KMS-11 (cell line): ENCODE results near the gene ZNF669.
"Not testable (repeated sequence)": the region's sequence is repeated elsewhere in the genome, so short reads cannot be mapped to it uniquely, and the experiment has no call there.

Experiments used
- H2AFZ ChIP-seq: fragments of 200-600 bp; sonication (generic); 2 replicates; pipeline ENCODE4 v1.6.1; 2016; ENCODE audit warnings: antibody characterized with exemption, mixed run types, low read depth
- H3K27ac ChIP-seq: fragments of 200-600 bp; sonication (generic); 2 replicates; pipeline ENCODE4 v1.6.1; 2016; ENCODE audit warnings: mild to moderate bottlenecking, mixed run types
- H3K27me3 ChIP-seq: fragments of 200-600 bp; sonication (generic); 2 replicates; pipeline ENCODE4 v1.6.1; 2017; ENCODE audit warnings: mild to moderate bottlenecking, low read depth, mixed run types, moderate library complexity; ENCODE audit not compliant: insufficient read depth
- H3K36me3 ChIP-seq: fragments of 200-600 bp; sonication (generic); 2 replicates; pipeline ENCODE4 v1.6.1; 2017; ENCODE audit warnings: mild to moderate bottlenecking, mixed run types; ENCODE audit not compliant: insufficient read depth
- H3K4me1 ChIP-seq: fragments of 200-600 bp; sonication (generic); 2 replicates; pipeline ENCODE4 v1.6.1; 2016; ENCODE audit warnings: mild to moderate bottlenecking, low read depth, mixed run types; ENCODE audit not compliant: poor library complexity, severe bottlenecking
- H3K4me2 ChIP-seq: fragments of 200-600 bp; sonication (generic); 2 replicates; pipeline ENCODE4 v1.7.0; 2016; ENCODE audit warnings: mild to moderate bottlenecking, mixed run types
- H3K4me3 ChIP-seq: fragments of 200-600 bp; sonication (generic); IDR thresholded peaks from 2 replicates; pipeline ENCODE4 v1.6.1; 2017; ENCODE audit warnings: low read depth, low read length, mixed read lengths; ENCODE audit not compliant: insufficient read depth
- H3K79me2 ChIP-seq: fragments of 200-600 bp; sonication (generic); 2 replicates; pipeline ENCODE4 v1.6.1; 2016; ENCODE audit warnings: low read depth, mixed run types; ENCODE audit not compliant: insufficient read depth
- H3K9ac ChIP-seq: fragments of 200-600 bp; sonication (generic); 2 replicates; pipeline ENCODE4 v1.6.1; 2016; ENCODE audit warnings: mild to moderate bottlenecking, mixed run types
- H4K20me1 ChIP-seq: fragments of 200-600 bp; sonication (generic); 2 replicates; pipeline ENCODE4 v1.6.1; 2016; ENCODE audit warnings: mild to moderate bottlenecking, mixed run types; ENCODE audit not compliant: insufficient read depth
- CTCF ChIP-seq: fragments of 200-600 bp; sonication (generic); conservative IDR thresholded peaks from 2 replicates; pipeline ENCODE4 v1.6.1; 2017; ENCODE audit warnings: low read depth, mild to moderate bottlenecking, antibody characterized with exemption, low read length, moderate library complexity, mixed read lengths

Gene ZNF669

DNA sequence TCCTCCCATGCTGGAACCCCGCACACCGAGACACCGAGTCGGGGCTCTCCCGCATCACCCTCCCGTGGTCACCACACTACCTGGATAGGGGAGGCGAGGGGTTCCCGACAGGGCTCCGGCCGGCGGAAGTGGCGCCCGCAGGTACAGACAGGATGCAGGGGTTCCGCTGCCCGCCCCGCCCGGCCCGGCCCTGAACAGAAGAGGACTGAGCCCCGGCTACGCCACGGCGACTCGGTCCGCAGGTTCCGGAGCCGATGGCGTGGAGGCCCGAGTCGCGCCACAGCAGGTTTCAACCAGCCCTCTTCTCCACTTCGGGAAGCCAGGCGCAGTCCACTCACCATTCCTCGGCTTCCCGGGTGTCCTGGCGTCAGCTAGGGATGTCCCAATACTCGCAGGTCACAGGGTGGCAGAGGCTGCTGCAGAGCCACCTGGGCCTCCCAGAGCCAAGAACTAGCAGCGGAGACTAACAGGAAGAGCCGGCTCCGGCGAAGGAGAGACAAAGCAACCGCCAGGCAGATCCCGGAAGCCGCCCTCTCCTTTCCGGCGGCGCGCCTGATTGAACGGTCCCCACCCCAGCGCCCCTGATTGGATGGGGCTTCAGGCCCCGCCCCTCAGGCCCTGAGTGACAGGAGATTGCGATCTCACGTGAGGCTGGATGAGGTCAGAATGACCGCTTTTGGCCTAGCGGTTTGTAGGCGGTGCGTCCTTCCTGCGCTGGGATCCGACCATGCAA, at the start of gene ZNF669:
TSS of gene ZNF669 (minus strand) at position 498 of the 733 bp plus-strand sequence. CDS start at position 341, 157 bp downstream.
- H3K27me3 ChIP-seq: no peaks in the 10 kb centered on the region
- H3K79me2 ChIP-seq: peaks cover 5% of the 10 kb centered on the region; the same call in 1 of the 2 replicates
- peak within 1 kb of the TSS; percentile 57; the same call in 1 of the 2 replicates for H3K9ac ChIP-seq
- peak within 1 kb of the TSS; percentile 77 for H3K27ac ChIP-seq
- no peaks in the 10 kb centered on the region for H4K20me1 ChIP-seq
- peaks cover 22% of the 10 kb centered on the region for H3K36me3 ChIP-seq
- H3K4me2 ChIP-seq: peak within 1 kb of the TSS; percentile 46; the same call in 1 of the 2 replicates
- TF ChIP-seq CTCF: no peak
- peak within 1 kb of the TSS; percentile 88 for H3K4me3 ChIP-seq
- no peaks in the 10 kb centered on the region for H3K4me1 ChIP-seq
- peak within 1 kb of the TSS; percentile 94 for H2AFZ ChIP-seq

GRCh38 chr1:247147781-247148180, 43.6 kb upstream of the ZNF669 start:
- Histone ChIP-seq H3K4me2 (no peak overlapping the region; the same call in 1 of the 2 replicates), H3K36me3 (0 out of 2 replicates have a peak, but pooled peaks cover 3% of the 10 kb centered on the region), H3K79me2 (peaks cover 4% of the 10 kb centered on the region; the same call in 1 of the 2 replicates), H3K27ac (no peak overlapping the region), H3K4me3 (no peak overlapping the region), H2AFZ (no peak overlapping the region), H3K4me1 (peaks cover 10% of the 10 kb centered on the region), H3K9ac (no peak overlapping the region), H3K27me3 (no peaks in the 10 kb centered on the region), H4K20me1 (no peaks in the 10 kb centered on the region)
- TF ChIP-seq CTCF: no peak

DNA sequence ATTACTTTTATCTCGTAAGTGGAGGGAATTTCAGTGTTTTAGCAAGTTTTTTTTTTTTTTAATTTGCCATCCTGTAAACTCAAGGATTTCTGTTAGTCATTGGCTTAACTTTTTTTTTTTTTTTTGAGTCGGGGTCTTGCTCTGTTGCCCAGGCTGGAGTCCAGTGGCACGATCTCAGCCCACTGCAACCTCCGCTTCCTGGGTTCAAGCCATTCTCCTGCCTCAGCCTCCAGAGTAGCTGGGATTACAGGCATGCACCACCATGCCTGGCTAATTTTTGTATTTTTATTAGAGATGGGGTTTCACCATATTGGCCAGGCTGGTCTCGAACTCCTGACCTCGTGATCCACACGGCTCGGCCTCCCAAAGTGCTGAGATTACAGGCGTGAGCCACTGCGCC, 43.0 kb upstream of the ZNF669 start:
- not testable (repeated sequence) for H2AFZ ChIP-seq, H4K20me1 ChIP-seq, H3K36me3 ChIP-seq, H3K4me3 ChIP-seq, H3K4me2 ChIP-seq, H3K27ac ChIP-seq, H3K9ac ChIP-seq, H3K79me2 ChIP-seq, H3K27me3 ChIP-seq
- peaks cover 10% of the 10 kb centered on the region for H3K4me1 ChIP-seq

- no peaks in the 10 kb centered on the region for H3K27me3 ChIP-seq
- H3K4me3 ChIP-seq: no peak overlapping the region
- H4K20me1 ChIP-seq: no peaks in the 10 kb centered on the region
- no peak overlapping the region for H3K4me2 ChIP-seq
- H3K36me3 ChIP-seq: peaks cover 3% of the 10 kb centered on the region; the same call in 1 of the 2 replicates
- peaks cover 4% of the 10 kb centered on the region; the same call in 1 of the 2 replicates for H3K79me2 ChIP-seq
- no peak overlapping the region for H3K27ac ChIP-seq
- peaks cover 10% of the 10 kb centered on the region for H3K4me1 ChIP-seq
- peak; percentile 27; the same call in 1 of the 2 replicates for TF ChIP-seq CTCF
- no peak overlapping the region for H2AFZ ChIP-seq
- no peak overlapping the region for H3K9ac ChIP-seq
Observed at GRCh38 chr1:247146671-247147070, 42.5 kb upstream of the ZNF669 start.

DNA sequence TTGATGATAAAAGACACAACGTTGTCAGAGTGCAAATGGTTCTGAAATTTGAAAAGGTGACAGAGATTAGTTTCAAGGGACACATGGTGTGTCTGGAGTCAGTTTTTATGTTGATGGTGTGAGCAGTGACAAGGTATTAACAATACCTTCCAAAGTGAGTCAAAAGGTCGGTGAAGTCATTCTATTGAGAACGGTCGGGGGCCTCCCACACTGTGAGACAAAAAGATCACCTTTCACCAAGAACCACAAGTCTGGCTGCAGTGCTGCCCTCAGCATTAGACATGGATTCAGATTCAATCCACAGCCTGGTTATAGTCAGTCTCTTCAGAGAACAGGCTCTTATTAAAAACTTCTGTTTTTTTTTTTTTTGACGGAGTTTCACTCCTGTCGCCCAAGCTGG, 41.1 kb upstream of the ZNF669 start:
- Histone ChIP-seq H3K27me3 (no peaks in the 10 kb centered on the region), H3K4me3 (no peak overlapping the region), H2AFZ (no peak overlapping the region), H3K27ac (no peak overlapping the region), H4K20me1 (no peaks in the 10 kb centered on the region), H3K36me3 (peaks cover 3% of the 10 kb centered on the region; the same call in 1 of the 2 replicates), H3K4me1 (peaks cover 10% of the 10 kb centered on the region), H3K79me2 (peaks cover 4% of the 10 kb centered on the region; the same call in 1 of the 2 replicates), H3K9ac (no peak overlapping the region), H3K4me2 (no peak overlapping the region)
- TF ChIP-seq CTCF: no peak

DNA sequence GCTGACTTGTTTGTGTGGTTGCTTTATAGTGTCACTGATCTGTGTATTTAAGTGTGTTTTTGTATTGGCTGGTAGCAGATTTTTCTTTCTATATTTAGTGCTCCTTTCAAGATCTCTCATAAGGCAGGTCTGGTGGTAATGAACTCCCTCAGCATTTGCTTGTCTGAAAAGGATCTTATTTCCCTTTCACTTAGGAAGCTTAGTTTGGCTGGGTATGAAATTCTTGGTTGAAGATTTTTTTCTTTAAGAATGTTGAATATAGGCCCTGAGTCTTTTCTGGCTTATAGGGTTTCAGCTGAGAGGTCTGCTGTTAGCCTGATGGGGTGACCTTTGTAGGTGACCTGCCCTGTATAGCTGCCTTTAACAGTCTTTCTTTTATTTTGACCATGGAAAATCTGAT, 35.4 kb upstream of the ZNF669 start:
- H3K36me3 ChIP-seq, H3K79me2 ChIP-seq, H2AFZ ChIP-seq, H3K4me2 ChIP-seq, H3K27ac ChIP-seq, H3K4me3 ChIP-seq, H4K20me1 ChIP-seq, H3K4me1 ChIP-seq, H3K9ac ChIP-seq, H3K27me3 ChIP-seq: not testable (repeated sequence)
